Psoas muscle (tissue), 8 donors: ENCODE measurements around the gene PRKACA. TPM values are rescaled to one million over a fixed set of nuclear protein-coding genes. Genes with fewer than 3 reads are reported as not detected.
A peak's percentile ranks its signal among the peaks of the same experiment; 100 is the strongest.

ENCODE experiments used
- ATAC-seq, 4 donors: fragments of 200-7000 bp; cut with Tn5 transposase; one replicate each; pipeline ENCODE4 v1.9.1; 2020; ENCODE audit warnings: moderate library complexity in 3 of 4, mild to moderate bottlenecking in 2 of 4
- DNase-seq, 2 donors: peaks; one replicate each; pipeline ENCODE4 v3.0.0-alpha.2; 2020
- H3K27ac ChIP-seq: fragments of 200-600 bp; one replicate; pipeline ENCODE4 v1.8.0; 2022
- H3K27me3 ChIP-seq, 3 donors: fragments of 200-600 bp in 1 of 3; one replicate each; pipeline versions ENCODE4 v1.6.1 to v1.8.0; 2013 to 2022; ENCODE audit warnings: low read length in 2 of 3, mild to moderate bottlenecking in 2 of 3, moderate library complexity in 1 of 3; ENCODE audit not compliant: insufficient read depth in 3 of 3
- H3K36me3 ChIP-seq, 2 donors: fragments of 200-600 bp in 1 of 2; one replicate each; pipeline versions ENCODE4 v1.6.1 to v1.8.0; 2013 to 2022; ENCODE audit warnings: low read depth in 1 of 2, mild to moderate bottlenecking in 1 of 2, moderate library complexity in 1 of 2; ENCODE audit not compliant: insufficient read depth in 1 of 2
- H3K4me1 ChIP-seq: fragments of 200-600 bp; one replicate; pipeline ENCODE4 v1.8.0; 2022
- H3K4me3 ChIP-seq: fragments of 200-600 bp; one replicate; pipeline ENCODE4 v1.8.0; 2022; ENCODE audit warnings: mild to moderate bottlenecking
- H3K9me3 ChIP-seq: fragments of 200-600 bp; one replicate; pipeline ENCODE4 v1.8.0; 2022
- WGBS, 3 donors: extraction: QIAGEN DNeasy Blood & Tissue Kit; methylation state at CpG; one replicate each; pipeline versions ENCODE4 v1.1.6 to v1.1.7; 2013; 5-methylcytosine and 5-hydroxymethylcytosine counted together
- intact Hi-C, 2 donors: fragments of 100-400 bp; cut with DNase I; formaldehyde crosslinking; loops; one replicate each; pipeline versions ENCODE4 v1.11.0 to v1.14.2; 2022
- polyA plus RNA-seq, 3 donors: library from polyadenylated mRNA; stranded (reverse); fragments of 200-250 nt; gene quantifications; one replicate each; pipeline ENCODE4 v1.2.3, GENCODE V29; 2013
- total RNA-seq, 4 donors: library from RNA; stranded (reverse); fragmentation: NEBNext Ultra II Directional in 2 of 4; extraction: Animal tissue kit (Norgen Biotek cat#: 25700) in 2 of 4; gene quantifications; one replicate each; pipeline versions ENCODE4 v1.2.1 to v1.2.4, GENCODE V29; 2021 to 2023
- TF ChIP-seq, protein P1 (sequence below): fragments of 200-600 bp; IDR thresholded peaks from one replicate; pipeline ENCODE4 v1.8.0; 2022; ENCODE audit warnings: antibody characterized with exemption
- donor health status: healthy with polysubstance abuse.
- donor health status: DM: no; HTN: no; CAD: no; lungs with moderate emphysema.
- donor health status: Bipolar disorder and iron deficiency.
- donor health status: healthy.
- donor health status: DM: yes; HTN: yes; CAD: no.
- donor health status: DM: no; HTN: no; CAD: no.
- donor health status: DM: no; HTN: no; CAD: no.
- donor health status: DM: yes; HTN: yes; CAD: no.

Gene PRKACA
- total and polyA plus RNA-seq, 7 donors, result 99.3 to 509 (median 209) TPM

GRCh38 chr19:14110650-14111049 lies 6.9 kb downstream of the PRKACA start:
- Histone ChIP-seq H3K27ac (no peak overlapping the region), H3K4me1 (peaks cover 55% of the 10 kb centered on the region), H3K4me3 (no peak overlapping the region), H3K9me3 (no peaks in the 10 kb centered on the region), H3K36me3 (peaks cover 0 to 19% of the 10 kb centered on the region in 2 donors), H3K27me3 (no peaks in the 10 kb centered on the region)
- intact Hi-C loops, result no loop called here
- TF ChIP-seq, protein P1, sequence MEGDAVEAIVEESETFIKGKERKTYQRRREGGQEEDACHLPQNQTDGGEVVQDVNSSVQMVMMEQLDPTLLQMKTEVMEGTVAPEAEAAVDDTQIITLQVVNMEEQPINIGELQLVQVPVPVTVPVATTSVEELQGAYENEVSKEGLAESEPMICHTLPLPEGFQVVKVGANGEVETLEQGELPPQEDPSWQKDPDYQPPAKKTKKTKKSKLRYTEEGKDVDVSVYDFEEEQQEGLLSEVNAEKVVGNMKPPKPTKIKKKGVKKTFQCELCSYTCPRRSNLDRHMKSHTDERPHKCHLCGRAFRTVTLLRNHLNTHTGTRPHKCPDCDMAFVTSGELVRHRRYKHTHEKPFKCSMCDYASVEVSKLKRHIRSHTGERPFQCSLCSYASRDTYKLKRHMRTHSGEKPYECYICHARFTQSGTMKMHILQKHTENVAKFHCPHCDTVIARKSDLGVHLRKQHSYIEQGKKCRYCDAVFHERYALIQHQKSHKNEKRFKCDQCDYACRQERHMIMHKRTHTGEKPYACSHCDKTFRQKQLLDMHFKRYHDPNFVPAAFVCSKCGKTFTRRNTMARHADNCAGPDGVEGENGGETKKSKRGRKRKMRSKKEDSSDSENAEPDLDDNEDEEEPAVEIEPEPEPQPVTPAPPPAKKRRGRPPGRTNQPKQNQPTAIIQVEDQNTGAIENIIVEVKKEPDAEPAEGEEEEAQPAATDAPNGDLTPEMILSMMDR, result no peak
- ATAC-seq (no peak), DNase-seq (no peak)
- 50 to 61% (median 56%) methylated on average over 2 of the region's 2 CpGs for WGBS, 3 donors

DNA sequence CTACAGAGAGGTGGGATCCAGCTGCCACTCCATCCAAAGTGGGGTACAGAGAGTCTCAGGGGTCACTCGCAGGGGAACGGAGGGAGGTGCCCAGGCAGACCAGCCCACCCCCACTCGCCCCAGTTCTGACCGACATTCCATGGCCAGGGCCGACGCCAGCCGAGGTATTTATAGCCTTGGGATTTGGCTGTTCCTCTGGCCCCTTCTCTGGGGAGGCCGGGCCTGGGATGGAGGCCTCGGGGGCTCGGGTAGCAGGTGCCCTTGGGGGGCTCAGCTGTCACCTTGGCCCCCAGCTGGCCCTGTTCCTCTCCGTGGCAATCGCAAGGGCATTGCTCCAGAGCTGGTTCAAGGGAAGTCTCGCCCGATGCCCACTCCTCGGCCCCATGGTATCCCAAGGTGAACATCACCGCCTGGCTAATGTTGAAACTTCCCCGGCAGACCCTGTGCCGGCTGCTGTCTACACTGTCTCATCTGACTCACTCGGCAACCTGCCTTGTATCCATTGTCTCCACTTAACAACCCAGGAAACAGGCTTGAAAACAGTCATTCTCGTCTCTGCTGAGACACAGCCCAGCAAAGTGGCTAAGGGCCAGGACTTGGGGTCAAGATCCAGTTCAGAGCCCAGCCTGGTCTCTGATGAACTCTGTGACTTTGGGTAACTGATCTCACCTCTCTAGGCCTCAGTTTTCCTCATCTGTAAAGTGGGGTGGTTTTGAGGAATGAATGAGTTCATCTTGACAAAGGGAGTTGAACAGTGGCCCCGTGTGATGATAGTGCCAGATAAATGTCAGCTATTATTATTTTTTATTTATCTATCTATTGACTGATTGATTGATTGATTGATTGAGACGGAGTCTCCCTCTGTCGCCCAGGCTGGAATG lies 9.7 kb downstream of the PRKACA start:
- TF ChIP-seq, protein P1, result no peak
- WGBS, 3 donors, result 29 to 44% (median 33%) methylated on average over 21 to 23 of the region's 23 CpGs
- peak overlapping the region; percentile 39 for H3K4me3 ChIP-seq
- H3K27me3 ChIP-seq, result no peaks in the 10 kb centered on the region
- peak overlapping the region; percentile 81 for H3K27ac ChIP-seq
- intact Hi-C loops, result no loop called here
- H3K4me1 ChIP-seq, result peaks cover 28% of the 10 kb centered on the region
- DNase-seq (peak; percentile 68 to 83), ATAC-seq (peak; percentile 81 to 86 (median 86))
- peaks cover 0 to 46% of the 10 kb centered on the region in 2 donors for H3K36me3 ChIP-seq
- H3K9me3 ChIP-seq, result no peaks in the 10 kb centered on the region

DNA sequence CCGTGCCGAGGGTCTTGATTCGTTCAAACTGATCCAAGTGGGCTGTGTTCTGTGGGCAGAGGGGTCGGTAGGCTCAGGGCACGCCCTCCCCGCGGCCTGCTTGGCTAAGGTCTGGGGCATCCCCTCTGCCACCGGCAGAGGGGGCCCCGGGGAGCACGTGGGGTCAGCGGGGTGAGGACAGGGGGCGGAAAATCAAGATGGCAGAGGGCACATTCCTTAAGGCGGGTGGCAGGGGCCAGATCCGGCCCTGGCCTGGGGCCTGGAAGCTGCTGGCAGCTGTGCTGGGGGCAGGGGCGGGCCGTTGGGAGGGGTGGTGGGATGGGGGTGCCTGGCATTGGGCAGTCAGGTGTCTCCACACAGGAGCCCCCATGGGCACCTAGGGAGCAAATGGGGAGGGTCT lies 10.7 kb downstream of the PRKACA start:
- no peaks in the 10 kb centered on the region for H3K27me3 ChIP-seq
- WGBS, 3 donors, result 39 to 49% (median 46%) methylated on average over 15 to 16 of the region's 16 CpGs
- H3K4me3 ChIP-seq, result no peak overlapping the region
- H3K27ac ChIP-seq, result peak overlapping the region; percentile 81
- DNase-seq (no peak), ATAC-seq (peak; percentile 30 to 67 (median 54))
- intact Hi-C loops, result no loop called here
- peaks cover 0 to 56% of the 10 kb centered on the region in 2 donors for H3K36me3 ChIP-seq
- TF ChIP-seq, protein P1, result no peak
- H3K4me1 ChIP-seq, result peaks cover 20% of the 10 kb centered on the region
- H3K9me3 ChIP-seq, result no peaks in the 10 kb centered on the region

DNA sequence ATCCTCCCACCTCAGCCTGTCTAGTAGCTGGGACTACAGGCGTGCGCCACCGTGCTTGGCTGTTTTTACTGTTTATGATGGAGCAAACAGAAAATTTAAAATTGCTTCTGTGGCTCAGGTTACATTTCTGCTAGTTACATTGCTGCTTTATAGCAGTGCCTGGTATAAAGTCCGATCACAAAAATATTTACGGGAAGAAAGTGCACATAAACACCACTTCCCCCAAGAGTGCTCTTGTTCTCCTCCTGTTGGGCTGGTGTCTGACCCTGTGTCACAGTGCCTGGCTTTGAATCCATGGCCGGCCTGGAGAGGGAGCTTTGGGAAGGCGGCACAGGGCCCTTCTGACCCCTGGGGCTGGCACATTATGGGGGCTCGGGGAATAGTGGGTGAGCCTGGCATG lies 11.9 kb downstream of the PRKACA start:
- no peak overlapping the region for H3K4me3 ChIP-seq
- ATAC-seq, result no peak
- DNase-seq, result no peak
- peak overlapping the region; percentile 81 for H3K27ac ChIP-seq
- peaks cover 13% of the 10 kb centered on the region for H3K4me1 ChIP-seq
- H3K9me3 ChIP-seq, result no peaks in the 10 kb centered on the region
- H3K27me3 ChIP-seq, result no peaks in the 10 kb centered on the region
- intact Hi-C loops, result no loop called here
- 73 to 86% (median 73%) methylated on average over 8 of the region's 8 CpGs for WGBS, 3 donors
- TF ChIP-seq, protein P1, result no peak
- peaks cover 3 to 67% of the 10 kb centered on the region in 2 donors for H3K36me3 ChIP-seq
